OCI-LY1 (cell line): Measurements from ENCODE around the gene CHMP5.

Experiments used
- H2AFZ ChIP-seq: fragments of 200-600 bp; sonication (generic), shearing (Covaris generic); 2 replicates; pipeline ENCODE4 v1.6.0; 2014; ENCODE audit warnings: antibody characterized with exemption, mild to moderate bottlenecking, low read length
- H3F3A ChIP-seq: fragments of 200-600 bp; sonication (generic), shearing (Covaris generic); 2 replicates; pipeline ENCODE4 v1.6.0; 2014; ENCODE audit warnings: mild to moderate bottlenecking, antibody characterized with exemption, low read length, moderate library complexity; ENCODE audit not compliant: insufficient read depth
- H3K27ac ChIP-seq: fragments of 200-600 bp; sonication (generic); 2 replicates; pipeline ENCODE4 v1.5.1; 2014; ENCODE audit warnings: low read length, mixed run types, mild to moderate bottlenecking, low read depth; ENCODE audit not compliant: poor library complexity, severe bottlenecking
- H3K27me3 ChIP-seq: fragments of 200-600 bp; sonication (generic); 2 replicates; pipeline ENCODE4 v1.6.0; 2014; ENCODE audit warnings: antibody characterized with exemption, mild to moderate bottlenecking, low read length, moderate library complexity; ENCODE audit not compliant: insufficient read depth
- H3K36me3 ChIP-seq: fragments of 200-600 bp; sonication (generic); 2 replicates; pipeline ENCODE4 v1.6.1; 2014; ENCODE audit warnings: mild to moderate bottlenecking, antibody characterized with exemption, low read length, moderate library complexity, mixed read lengths; ENCODE audit not compliant: insufficient read depth
- H3K4me1 ChIP-seq: fragments of 200-600 bp; sonication (generic); 2 replicates; pipeline ENCODE4 v1.5.1; 2014; ENCODE audit warnings: mild to moderate bottlenecking, low read length, moderate library complexity; ENCODE audit not compliant: insufficient read depth, severe bottlenecking
- H3K4me2 ChIP-seq: fragments of 200-600 bp; sonication (generic), shearing (Covaris generic); 2 replicates; pipeline ENCODE4 v1.6.1; 2014; ENCODE audit warnings: low read length
- H3K4me3 ChIP-seq: fragments of 200-600 bp; sonication (generic); 2 replicates; pipeline ENCODE4 v1.5.1; 2014; ENCODE audit warnings: low read length, low read depth, mild to moderate bottlenecking, mixed read lengths; ENCODE audit not compliant: poor library complexity, severe bottlenecking
- H3K79me2 ChIP-seq: fragments of 200-600 bp; shearing (Covaris generic); 2 replicates; pipeline ENCODE4 v1.6.1; 2016; ENCODE audit warnings: mixed run types, low read length, mixed read lengths; ENCODE audit not compliant: insufficient read depth
- H3K9ac ChIP-seq: fragments of 200-600 bp; sonication (generic), shearing (Covaris generic); 2 replicates; pipeline ENCODE4 v1.6.1; 2014; ENCODE audit warnings: mild to moderate bottlenecking, low read length, mixed read lengths
- H3K9me2 ChIP-seq: fragments of 200-600 bp; sonication (generic), shearing (Covaris generic); 2 replicates; pipeline ENCODE4 v1.6.1; 2014; ENCODE audit warnings: low read depth, mild to moderate bottlenecking, low read length, mixed read lengths
- H3K9me3 ChIP-seq: fragments of 200-600 bp; shearing (Covaris generic); 2 replicates; pipeline ENCODE4 v1.6.1; 2014; ENCODE audit warnings: low read length, mixed read lengths
- H4K20me1 ChIP-seq: fragments of 200-600 bp; sonication (generic), shearing (Covaris generic); 2 replicates; pipeline ENCODE4 v1.6.0; 2016; ENCODE audit warnings: mild to moderate bottlenecking, low read length; ENCODE audit not compliant: insufficient read depth
- EZH2 ChIP-seq: fragments of 200-600 bp; sonication (generic), shearing (Covaris generic); IDR thresholded peaks from 2 replicates; pipeline ENCODE4 v1.8.0; 2017; ENCODE audit warnings: borderline replicate concordance, mixed run types, mild to moderate bottlenecking, antibody characterized with exemption, low read length, moderate library complexity, mixed read lengths
- TF ChIP-seq, protein P1 (sequence below): fragments of 200-600 bp; sonication (generic), shearing (Covaris generic); IDR thresholded peaks from 2 replicates; pipeline ENCODE4 v1.5.1; 2017; ENCODE audit warnings: mild to moderate bottlenecking, antibody characterized with exemption, low read length, moderate library complexity, mixed read lengths

The CHMP5 gene

DNA sequence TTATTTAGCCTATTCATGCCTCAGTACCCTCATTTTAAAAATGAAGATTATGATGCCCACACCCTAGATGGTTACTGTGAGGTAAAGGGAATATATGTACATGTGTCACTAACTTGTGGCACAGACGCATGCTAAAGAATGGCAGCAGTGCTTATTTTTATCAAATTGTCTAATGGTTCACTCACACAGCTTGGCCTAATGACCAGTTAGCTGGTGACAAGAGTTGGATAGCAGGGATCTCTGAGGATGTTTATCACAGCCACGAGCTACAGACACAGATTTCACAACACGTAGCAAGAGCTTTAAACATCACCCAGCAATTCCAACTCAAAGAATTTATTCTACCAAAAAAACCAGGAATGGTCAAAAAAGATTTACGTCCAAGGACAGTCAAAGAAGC is 7.6 kb upstream of the CHMP5 start:
- Histone ChIP-seq H3K9me2 (no peaks in the 10 kb centered on the region), H3K27me3 (no peaks in the 10 kb centered on the region)

DNA sequence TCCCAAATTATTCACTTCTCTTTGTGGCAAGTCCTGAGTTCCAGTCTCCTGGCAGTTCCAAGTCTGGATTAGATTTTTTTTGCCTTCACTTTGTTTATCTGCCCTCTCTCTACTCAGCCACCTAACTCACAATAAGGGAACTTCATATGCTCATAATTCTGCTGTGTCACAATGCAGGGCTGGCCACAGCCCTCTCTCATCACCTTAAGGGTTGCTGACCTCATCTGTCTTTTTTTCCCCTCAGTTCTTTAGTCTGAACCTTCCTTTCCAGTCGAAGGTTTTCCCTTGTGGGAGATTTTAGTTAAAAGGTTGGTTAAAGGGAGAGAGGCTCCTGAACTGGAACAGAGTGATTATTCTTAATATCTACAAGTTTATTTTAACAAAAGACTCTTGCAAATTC is 4.5 kb upstream of the CHMP5 start:
- Histone ChIP-seq H3K4me1 (peaks cover 12% of the 10 kb centered on the region), H3K9me2 (no peaks in the 10 kb centered on the region), H3K27me3 (no peaks in the 10 kb centered on the region), H3F3A (no peaks in the 10 kb centered on the region), H3K36me3 (peaks cover 66% of the 10 kb centered on the region), H3K79me2 (peaks cover 15% of the 10 kb centered on the region), H3K27ac (no peak overlapping the region), H3K9ac (no peak overlapping the region), H3K4me2 (no peak overlapping the region), H3K4me3 (no peak overlapping the region), H2AFZ (no peak overlapping the region), H3K9me3 (no peaks in the 10 kb centered on the region), H4K20me1 (no peaks in the 10 kb centered on the region)
- TF ChIP-seq, protein P1, sequence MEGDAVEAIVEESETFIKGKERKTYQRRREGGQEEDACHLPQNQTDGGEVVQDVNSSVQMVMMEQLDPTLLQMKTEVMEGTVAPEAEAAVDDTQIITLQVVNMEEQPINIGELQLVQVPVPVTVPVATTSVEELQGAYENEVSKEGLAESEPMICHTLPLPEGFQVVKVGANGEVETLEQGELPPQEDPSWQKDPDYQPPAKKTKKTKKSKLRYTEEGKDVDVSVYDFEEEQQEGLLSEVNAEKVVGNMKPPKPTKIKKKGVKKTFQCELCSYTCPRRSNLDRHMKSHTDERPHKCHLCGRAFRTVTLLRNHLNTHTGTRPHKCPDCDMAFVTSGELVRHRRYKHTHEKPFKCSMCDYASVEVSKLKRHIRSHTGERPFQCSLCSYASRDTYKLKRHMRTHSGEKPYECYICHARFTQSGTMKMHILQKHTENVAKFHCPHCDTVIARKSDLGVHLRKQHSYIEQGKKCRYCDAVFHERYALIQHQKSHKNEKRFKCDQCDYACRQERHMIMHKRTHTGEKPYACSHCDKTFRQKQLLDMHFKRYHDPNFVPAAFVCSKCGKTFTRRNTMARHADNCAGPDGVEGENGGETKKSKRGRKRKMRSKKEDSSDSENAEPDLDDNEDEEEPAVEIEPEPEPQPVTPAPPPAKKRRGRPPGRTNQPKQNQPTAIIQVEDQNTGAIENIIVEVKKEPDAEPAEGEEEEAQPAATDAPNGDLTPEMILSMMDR, result no peak
- no peak for TF ChIP-seq EZH2

More for the DNA sequence above, 7.6 kb upstream of the CHMP5 start:
- H3K9me3 ChIP-seq, result no peaks in the 10 kb centered on the region
- H4K20me1 ChIP-seq, result no peaks in the 10 kb centered on the region
- H2AFZ ChIP-seq, result no peak overlapping the region
- no peak overlapping the region for H3K9ac ChIP-seq
- no peak for TF ChIP-seq EZH2
- TF ChIP-seq, protein P1, result no peak
- H3F3A ChIP-seq, result no peaks in the 10 kb centered on the region
- H3K27ac ChIP-seq, result no peak overlapping the region
- H3K4me1 ChIP-seq, result no peaks in the 10 kb centered on the region
- no peaks in the 10 kb centered on the region for H3K79me2 ChIP-seq
- H3K36me3 ChIP-seq, result peaks cover 95% of the 10 kb centered on the region
- no peak overlapping the region for H3K4me2 ChIP-seq
- no peak overlapping the region for H3K4me3 ChIP-seq

DNA sequence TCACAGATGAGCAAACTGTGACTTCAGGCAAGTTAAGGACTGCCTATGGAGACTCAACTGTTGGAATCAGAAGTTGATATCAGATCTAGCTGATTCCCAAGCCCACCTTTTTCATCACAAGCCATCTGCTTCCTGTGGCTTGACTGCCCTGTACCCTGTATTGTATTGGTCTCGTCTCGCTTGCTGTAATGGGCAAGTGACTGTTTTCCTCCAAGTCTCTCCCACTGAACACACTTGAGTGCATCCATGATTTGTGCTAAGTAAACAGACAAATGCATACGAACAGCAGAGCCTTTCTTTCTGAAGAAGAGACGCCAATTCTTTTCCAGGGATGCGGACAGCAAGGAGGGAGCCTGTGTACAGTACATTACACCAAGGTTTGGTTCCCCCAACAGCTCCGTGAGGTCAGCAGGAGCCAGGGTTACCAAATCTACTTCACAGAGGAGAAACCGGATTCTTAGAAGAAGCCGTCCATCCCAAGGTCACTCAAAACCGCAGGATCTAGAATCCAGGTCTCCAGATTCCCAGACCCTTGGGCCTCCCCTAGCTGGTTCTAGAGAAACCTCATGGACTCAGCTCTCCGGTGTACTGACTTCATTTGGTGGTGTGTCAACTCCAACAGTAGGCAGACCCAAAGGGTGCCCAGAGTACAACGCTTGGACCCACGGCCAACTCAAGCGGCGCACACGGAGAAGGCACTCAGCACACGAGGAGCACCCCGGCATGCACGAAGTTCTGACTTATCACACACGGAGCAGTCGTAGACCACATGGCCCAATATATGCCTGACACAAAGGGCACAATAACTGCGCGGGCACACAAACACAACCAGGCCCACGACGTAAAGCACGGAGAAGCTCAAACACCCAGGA is 1.5 kb upstream of the CHMP5 start:
- Histone ChIP-seq H4K20me1 (no peaks in the 10 kb centered on the region), H3K4me1 (peaks cover 18% of the 10 kb centered on the region), H3K9ac (peak overlapping the region; percentile 87), H3K4me2 (peak overlapping the region; percentile 85), H3K9me2 (no peaks in the 10 kb centered on the region), H3K36me3 (peaks cover 55% of the 10 kb centered on the region), H3K27ac (peak overlapping the region; percentile 24), H3F3A (no peaks in the 10 kb centered on the region), H2AFZ (no peak overlapping the region), H3K4me3 (peak overlapping the region; percentile 91), H3K79me2 (peaks cover 15% of the 10 kb centered on the region), H3K27me3 (no peaks in the 10 kb centered on the region), H3K9me3 (no peaks in the 10 kb centered on the region)
- TF ChIP-seq EZH2, result no peak
- TF ChIP-seq, protein P1, result no peak
